Endothelial cell of umbilical vein (primary cell): ENCODE measurements around the gene SERPINE1.

Source experiments
- CTCF ChIP-seq, 2 donors: IDR thresholded peaks; 1 replicate in 1 of 2; 2 replicates in 1 of 2; pipeline ENCODE4 v1.5.1; 2011; ENCODE audit warnings: low read length in 2 of 2, mild to moderate bottlenecking in 2 of 2, moderate library complexity in 2 of 2, control low read depth in 1 of 2, inconsistent platforms in 1 of 2, low read depth in 1 of 2; ENCODE audit not compliant: insufficient read depth in 1 of 2; ENCODE audit errors: extremely low read depth in 1 of 2
- EZH2 ChIP-seq: IDR thresholded peaks from 2 replicates; pipeline ENCODE4 v1.6.1; 2012; ENCODE audit warnings: borderline replicate concordance, low read depth, mild to moderate bottlenecking, moderate library complexity, low read length, inconsistent platforms; ENCODE audit not compliant: severe bottlenecking
- FOS ChIP-seq: IDR thresholded peaks from 2 replicates; pipeline ENCODE4 v1.6.1; 2011; ENCODE audit warnings: mild to moderate bottlenecking, low read length, moderate library complexity, borderline replicate concordance; ENCODE audit not compliant: insufficient read depth
- JUN ChIP-seq: IDR thresholded peaks from 2 replicates; pipeline ENCODE4 v1.6.1; 2011; ENCODE audit warnings: borderline replicate concordance, low read depth; ENCODE audit not compliant: insufficient read length, insufficient read depth
- MAX ChIP-seq: IDR thresholded peaks from 2 replicates; pipeline ENCODE4 v1.6.1; 2011; ENCODE audit not compliant: insufficient read depth, insufficient read length
- MYC ChIP-seq: IDR thresholded peaks from one replicate; pipeline ENCODE4 v1.6.1; 2011; ENCODE audit warnings: mild to moderate bottlenecking, low read depth, low read length
- POLR2A ChIP-seq: IDR thresholded peaks from 2 replicates; pipeline ENCODE4 v1.6.1; 2012; ENCODE audit warnings: low read depth, mild to moderate bottlenecking, control low read depth, low read length
- POLR2AphosphoS5 ChIP-seq: IDR thresholded peaks from 2 replicates; pipeline ENCODE4 v1.6.1; 2012; ENCODE audit warnings: low read depth, mild to moderate bottlenecking, control low read depth, low read length, moderate library complexity; ENCODE audit not compliant: insufficient read depth

- TF ChIP-seq MAX (no peak), CTCF (IDR thresholded peaks at IDR 0.05; ENCODE audit: extremely low read depth in 1 of 2, insufficient read depth in 1 of 2, low read depth in 1 of 2, low read length in 2 of 2) (no peak), POLR2A (no peak), POLR2AphosphoS5 (no peak), FOS (no peak), JUN (no peak), EZH2 (no peak), MYC (no peak)
These were observed 11.7 kb upstream of the SERPINE1 start for GRCh38 chr7:101115215-101115614.
